Naive thymus-derived CD4-positive, alpha-beta T cell (primary cell): Measurements from ENCODE around the gene PRKN. TPM values are rescaled to one million over a fixed set of nuclear protein-coding genes. Genes with fewer than 3 reads are reported as not detected.

Experiments used
- ATAC-seq: fragments of 150-1000 bp; cut with Tn5 transposase; 2 replicates; pipeline ENCODE4 v1.10.0; 2021; ENCODE audit warnings: mild to moderate bottlenecking, moderate library complexity
- CTCF ChIA-PET: fragments of 350-600 bp; sonication (Branson Sonifier 250); formaldehyde crosslinking; loops from one replicate; lab custom pipeline; 2021; ENCODE audit warnings: antibody characterized with exemption; lab: Charles Lee
- POLR2A ChIA-PET: fragments of 350-600 bp; sonication (Branson Sonifier 250); formaldehyde crosslinking; loops from one replicate; lab custom pipeline; 2021; ENCODE audit warnings: antibody characterized with exemption, inconsistent platforms; lab: Charles Lee
- DNase-seq, 9 donors: peaks; one replicate each; pipeline versions ENCODE4 v3.0.0 to v3.0.0-alpha.2; 2020 to 2022; ENCODE audit warnings: mixed read lengths in 1 of 9
- H3K27ac ChIP-seq: one replicate; pipeline ENCODE4 v1.7.0; 2013; ENCODE audit warnings: mild to moderate bottlenecking, low read depth, low read length, moderate library complexity
- H3K27me3 ChIP-seq, 2 donors: one replicate each; pipeline ENCODE4 v1.7.0; 2013; ENCODE audit warnings: low read length in 2 of 2, mild to moderate bottlenecking in 2 of 2, moderate library complexity in 2 of 2; ENCODE audit not compliant: control insufficient read depth in 2 of 2, insufficient read depth in 2 of 2
- H3K36me3 ChIP-seq, 3 experiments: 1 replicate in 2 of 3; 2 replicates in 1 of 3; pipeline ENCODE4 v1.7.0; 2013; ENCODE audit warnings: low read length in 3 of 3, mild to moderate bottlenecking in 3 of 3, moderate library complexity in 1 of 3; ENCODE audit not compliant: insufficient read depth in 3 of 3, control insufficient read depth in 2 of 3
- H3K4me1 ChIP-seq, 2 donors: one replicate each; pipeline ENCODE4 v1.7.0; 2013; ENCODE audit warnings: low read length in 2 of 2, mild to moderate bottlenecking in 2 of 2, moderate library complexity in 1 of 2; ENCODE audit not compliant: control insufficient read depth in 2 of 2, insufficient read depth in 2 of 2
- H3K4me3 ChIP-seq: 2 replicates; pipeline ENCODE4 v1.7.0; 2013; ENCODE audit warnings: mild to moderate bottlenecking, low read length
- H3K9me3 ChIP-seq, 3 experiments: 1 replicate in 2 of 3; 2 replicates in 1 of 3; pipeline ENCODE4 v1.7.0; 2013; ENCODE audit warnings: low read length in 3 of 3; ENCODE audit not compliant: control insufficient read depth in 2 of 3
- H3K27ac Mint-ChIP-seq, 9 donors: one replicate each; pipeline ENCODE4 v1.8.0; 2020 to 2022; ENCODE audit warnings: mixed read lengths in 9 of 9, mild to moderate bottlenecking in 8 of 9, moderate library complexity in 5 of 9, inconsistent platforms in 2 of 9
- H3K27me3 Mint-ChIP-seq, 5 donors: one replicate each; pipeline ENCODE4 v1.8.0; 2021 to 2022; ENCODE audit warnings: mixed read lengths in 5 of 5, mild to moderate bottlenecking in 1 of 5
- H3K36me3 Mint-ChIP-seq, 5 donors: one replicate each; pipeline ENCODE4 v1.8.0; 2020 to 2022; ENCODE audit warnings: mixed read lengths in 5 of 5, mild to moderate bottlenecking in 3 of 5, inconsistent platforms in 1 of 5
- H3K4me1 Mint-ChIP-seq, 7 donors: one replicate each; pipeline ENCODE4 v1.8.0; 2020 to 2022; ENCODE audit warnings: mixed read lengths in 7 of 7, mild to moderate bottlenecking in 3 of 7, inconsistent platforms in 1 of 7
- H3K4me3 Mint-ChIP-seq, 10 donors: one replicate each; pipeline ENCODE4 v1.8.0; 2020 to 2022; ENCODE audit warnings: mild to moderate bottlenecking in 10 of 10, mixed read lengths in 10 of 10, moderate library complexity in 6 of 10, inconsistent platforms in 2 of 10
- H3K9me3 Mint-ChIP-seq, 11 donors: one replicate each; pipeline ENCODE4 v1.8.0; 2020 to 2022; ENCODE audit warnings: mixed read lengths in 11 of 11, mild to moderate bottlenecking in 4 of 11, inconsistent platforms in 1 of 11, moderate library complexity in 1 of 11
- intact Hi-C, 2 donors: fragments of 100-400 bp; cut with micrococcal nuclease; formaldehyde crosslinking; loops; one replicate each; pipeline ENCODE4 v1.15.1; 2023
- polyA plus RNA-seq, 2 donors: library from polyadenylated mRNA; unstranded; fragments of 300-500 nt; fragmentation: Illumina TruSeq; gene quantifications; one replicate each; pipeline ENCODE4 v1.2.3, GENCODE V29; 2021
- total RNA-seq, 6 experiments: library from RNA in 5 of 6; stranded (reverse) in 5 of 6; gene quantifications; 1 replicate in 5 of 6; 2 replicates in 1 of 6; pipeline ENCODE4 v1.2.3 and lab custom pipeline; 2021 to 2026

The PRKN gene
- total and polyA plus RNA-seq, 7 experiments from 2014 or later: 0.44 to 10.3 (median 8.1) TPM

GRCh38 chr6:162238675-162239074, 488.9 kb downstream of the PRKN start:
- Histone ChIP-seq H3K4me1 (no peaks in the 10 kb centered on the region), H3K4me3 (no peak overlapping the region), H3K27me3 (no peaks in the 10 kb centered on the region), H3K27ac (no peak overlapping the region), H3K9me3 (no peaks in the 10 kb centered on the region), H3K36me3 (no peaks in the 10 kb centered on the region)
- Mint-ChIP-seq H3K36me3 (peaks cover 0 to 5% (median 0%) of the 10 kb centered on the region in 5 donors), H3K4me1 (peaks cover 0 to 1% (median 0%) of the 10 kb centered on the region in 7 donors), H3K27me3 (no peaks in the 10 kb centered on the region), H3K4me3 (no peak overlapping the region), H3K9me3 (peaks cover 0 to 2% (median 0%) of the 10 kb centered on the region in 11 donors), H3K27ac (no peak overlapping the region)
- no peak for DNase-seq
- ChIA-PET POLR2A (no interaction called here), CTCF (no interaction called here)
- intact Hi-C loops: no loop called here
- ATAC-seq: no peak

GRCh38 chr6:162237331-162237730, 490.2 kb downstream of the PRKN start:
- no peaks in the 10 kb centered on the region for H3K9me3 ChIP-seq
- no peaks in the 10 kb centered on the region for H3K36me3 ChIP-seq
- no peak overlapping the region for H3K4me3 Mint-ChIP-seq
- DNase-seq (no peak), ATAC-seq (no peak)
- H3K4me3 ChIP-seq: no peak overlapping the region
- peaks cover 0 to 1% (median 0%) of the 10 kb centered on the region in 7 donors for H3K4me1 Mint-ChIP-seq
- ChIA-PET POLR2A (no interaction called here), CTCF (no interaction called here)
- intact Hi-C loops: no loop called here
- H3K27me3 ChIP-seq: no peaks in the 10 kb centered on the region
- H3K27ac ChIP-seq: no peak overlapping the region
- peaks cover 0 to 2% (median 0%) of the 10 kb centered on the region in 11 donors for H3K9me3 Mint-ChIP-seq
- H3K36me3 Mint-ChIP-seq: peaks cover 0 to 5% (median 0%) of the 10 kb centered on the region in 5 donors
- H3K27me3 Mint-ChIP-seq: no peaks in the 10 kb centered on the region
- H3K27ac Mint-ChIP-seq: no peak overlapping the region
- no peaks in the 10 kb centered on the region for H3K4me1 ChIP-seq

- Histone ChIP-seq H3K9me3 (no peaks in the 10 kb centered on the region), H3K36me3 (no peaks in the 10 kb centered on the region), H3K27ac (no peak overlapping the region), H3K27me3 (no peaks in the 10 kb centered on the region), H3K4me1 (no peaks in the 10 kb centered on the region), H3K4me3 (no peak overlapping the region)
- Mint-ChIP-seq H3K36me3 (peaks cover 0 to 5% (median 0%) of the 10 kb centered on the region in 5 donors), H3K4me3 (no peak overlapping the region), H3K27me3 (no peaks in the 10 kb centered on the region), H3K9me3 (peaks cover 0 to 2% (median 0%) of the 10 kb centered on the region in 11 donors), H3K27ac (no peak overlapping the region), H3K4me1 (peaks cover 0 to 1% (median 0%) of the 10 kb centered on the region in 7 donors)
- ChIA-PET POLR2A (no interaction called here), CTCF (no interaction called here)
- ATAC-seq (no peak), DNase-seq (no peak)
- intact Hi-C loops: no loop called here
Observed at GRCh38 chr6:162234631-162235030, 492.9 kb downstream of the PRKN start.

DNA sequence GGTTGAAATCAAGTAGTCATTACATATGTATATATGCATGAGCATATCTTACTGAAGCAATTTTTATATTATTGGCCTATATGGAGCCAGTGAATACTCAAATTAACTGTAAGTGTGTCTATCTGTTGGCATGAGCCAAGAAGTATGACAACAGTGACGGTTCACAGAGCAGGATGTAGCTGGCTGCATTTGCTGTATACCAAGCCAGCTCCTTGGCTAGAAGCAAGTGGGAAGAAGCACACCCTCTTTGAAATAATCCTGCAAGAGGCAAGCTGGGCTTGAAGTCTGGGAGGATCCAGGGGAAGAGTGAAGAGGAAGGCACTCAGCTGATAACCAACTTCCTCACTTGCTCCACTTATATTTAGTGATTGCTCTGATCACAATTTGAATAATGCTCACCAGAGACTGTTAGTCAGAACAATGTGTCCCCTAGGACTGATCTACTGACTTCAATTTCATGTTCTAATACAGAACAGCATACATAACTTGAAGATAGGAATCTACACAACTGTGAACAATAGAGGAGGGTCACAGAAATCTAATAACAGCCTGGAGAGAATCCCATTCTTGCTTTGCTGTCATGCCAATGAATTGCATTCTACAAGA, 497.3 kb downstream of the PRKN start:
- no peaks in the 10 kb centered on the region for H3K9me3 ChIP-seq
- ChIA-PET POLR2A (no interaction called here), CTCF (no interaction called here)
- H3K4me1 ChIP-seq: no peaks in the 10 kb centered on the region
- DNase-seq (no peak), ATAC-seq (no peak)
- intact Hi-C loops: no loop called here
- Mint-ChIP-seq H3K27me3 (no peaks in the 10 kb centered on the region), H3K9me3 (peaks cover 0 to 10% (median 4%) of the 10 kb centered on the region in 11 donors), H3K4me3 (no peak overlapping the region), H3K4me1 (no peaks in the 10 kb centered on the region), H3K27ac (no peak overlapping the region), H3K36me3 (peaks cover 0 to 10% (median 5%) of the 10 kb centered on the region in 5 donors)
- H3K36me3 ChIP-seq: no peaks in the 10 kb centered on the region
- no peaks in the 10 kb centered on the region for H3K27me3 ChIP-seq
- H3K4me3 ChIP-seq: no peak overlapping the region
- no peak overlapping the region for H3K27ac ChIP-seq

DNA sequence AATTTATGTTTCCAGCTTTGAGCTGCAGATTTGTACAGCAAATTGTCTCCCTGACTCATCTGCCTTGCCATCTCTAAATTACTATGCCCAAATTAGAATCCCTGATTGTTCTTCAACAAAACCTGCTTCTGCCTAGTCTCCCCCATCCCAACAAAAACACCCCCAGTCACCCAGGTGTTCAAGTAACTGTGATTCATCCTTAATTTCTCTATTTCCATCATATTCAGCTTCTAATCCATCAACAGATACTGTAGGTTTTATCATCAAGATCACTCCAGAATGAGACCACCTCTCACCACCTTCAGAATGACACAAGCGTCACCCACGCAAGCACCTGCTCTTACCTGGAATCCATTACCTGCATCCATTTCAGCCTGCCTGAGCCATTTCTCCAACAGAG, 498.5 kb downstream of the PRKN start:
- Histone ChIP-seq H3K27me3 (no peaks in the 10 kb centered on the region), H3K4me3 (no peak overlapping the region), H3K36me3 (no peaks in the 10 kb centered on the region), H3K27ac (no peak overlapping the region), H3K9me3 (no peaks in the 10 kb centered on the region), H3K4me1 (no peaks in the 10 kb centered on the region)
- intact Hi-C loops: no loop called here
- POLR2A ChIA-PET: no interaction called here
- Mint-ChIP-seq H3K27ac (no peak overlapping the region), H3K9me3 (peaks cover 0 to 13% (median 4%) of the 10 kb centered on the region in 11 donors), H3K4me3 (no peak overlapping the region), H3K36me3 (peaks cover 0 to 13% (median 4%) of the 10 kb centered on the region in 5 donors), H3K27me3 (no peaks in the 10 kb centered on the region), H3K4me1 (no peaks in the 10 kb centered on the region)
- no peak for ATAC-seq
- DNase-seq: no peak
- CTCF ChIA-PET: no interaction called here

DNA sequence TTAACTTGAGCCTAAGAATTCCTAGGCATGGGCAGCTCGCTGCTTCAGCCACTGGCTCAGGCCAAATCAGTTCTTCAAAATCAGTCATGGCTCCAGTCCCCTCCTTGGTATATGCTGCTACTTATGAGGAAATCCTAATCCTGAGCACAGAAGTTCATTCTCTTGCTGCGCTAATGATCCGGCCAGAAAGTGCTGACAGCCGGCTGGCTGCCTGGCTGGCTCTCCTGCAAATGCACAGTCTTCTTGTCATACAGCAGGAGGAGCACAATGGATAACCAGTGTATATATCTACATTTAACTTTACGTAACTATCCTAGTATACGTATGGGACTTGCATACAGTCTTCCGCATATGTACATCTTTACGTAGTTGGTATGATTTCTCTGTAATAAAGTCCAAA, 500.8 kb downstream of the PRKN start:
- POLR2A ChIA-PET: no interaction called here
- Histone ChIP-seq H3K4me1 (no peaks in the 10 kb centered on the region), H3K27ac (no peak overlapping the region), H3K4me3 (no peak overlapping the region), H3K27me3 (no peaks in the 10 kb centered on the region), H3K36me3 (no peaks in the 10 kb centered on the region), H3K9me3 (no peaks in the 10 kb centered on the region)
- no peaks in the 10 kb centered on the region for H3K4me1 Mint-ChIP-seq
- no peak overlapping the region for H3K27ac Mint-ChIP-seq
- peaks cover 0 to 10% (median 8%) of the 10 kb centered on the region in 5 donors for H3K36me3 Mint-ChIP-seq
- no peak for ATAC-seq
- CTCF ChIA-PET: no interaction called here
- H3K27me3 Mint-ChIP-seq: no peaks in the 10 kb centered on the region
- H3K9me3 Mint-ChIP-seq: peaks cover 0 to 13% (median 4%) of the 10 kb centered on the region in 11 donors
- no peak overlapping the region for H3K4me3 Mint-ChIP-seq
- DNase-seq: no peak
- intact Hi-C loops: no loop called here

DNA sequence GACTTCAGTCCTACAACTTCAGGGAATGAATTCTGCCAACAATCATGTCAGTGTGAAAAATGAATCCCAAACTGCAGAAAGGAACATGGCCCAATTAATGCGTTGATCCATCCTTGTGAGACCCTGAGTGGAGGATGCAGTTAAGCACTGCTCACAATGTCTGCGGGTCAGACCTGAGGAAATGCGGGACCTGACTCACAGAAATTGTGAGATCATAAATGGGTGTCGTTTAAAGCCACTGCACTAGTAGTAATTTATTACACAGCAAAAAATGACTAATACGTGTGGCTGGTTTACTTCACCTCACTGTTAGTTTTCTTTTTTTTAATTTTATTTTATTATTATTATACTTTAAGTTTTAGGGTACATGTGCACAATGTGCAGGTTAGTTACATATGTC, 505.0 kb downstream of the PRKN start:
- Mint-ChIP-seq H3K36me3 (peaks cover 0 to 17% (median 10%) of the 10 kb centered on the region in 5 donors), H3K27ac (no peak overlapping the region), H3K9me3 (peaks cover 0 to 13% (median 3%) of the 10 kb centered on the region in 11 donors), H3K27me3 (no peaks in the 10 kb centered on the region), H3K4me3 (no peak overlapping the region), H3K4me1 (no peaks in the 10 kb centered on the region)
- H3K27me3 ChIP-seq: no peaks in the 10 kb centered on the region
- DNase-seq (no peak), ATAC-seq (no peak)
- no peaks in the 10 kb centered on the region for H3K4me1 ChIP-seq
- POLR2A ChIA-PET: no interaction called here
- H3K27ac ChIP-seq: no peak overlapping the region
- no peaks in the 10 kb centered on the region for H3K36me3 ChIP-seq
- no peak overlapping the region for H3K4me3 ChIP-seq
- H3K9me3 ChIP-seq: no peaks in the 10 kb centered on the region
- CTCF ChIA-PET: no interaction called here
- intact Hi-C loops: no loop called here
